Endodermal cell (in vitro differentiated cells): Measurements from ENCODE around the gene PRR20A. TPM values are rescaled to one million over a fixed set of nuclear protein-coding genes. Genes with fewer than 3 reads are reported as not detected.
"Not testable (repeated sequence)": the region's sequence is repeated elsewhere in the genome, so short reads cannot be mapped to it uniquely, and the experiment has no call there.

Experiments
- DNase-seq: peaks from one replicate; pipeline ENCODE4 v3.0.0-alpha.2; 2017
- H3K27ac ChIP-seq: 2 replicates; pipeline ENCODE4 v1.5.1; 2013; ENCODE audit warnings: mild to moderate bottlenecking, low read depth, low read length, moderate library complexity
- H3K27me3 ChIP-seq: 2 replicates; pipeline ENCODE4 v1.6.1; 2013; ENCODE audit warnings: mild to moderate bottlenecking, low read length, moderate library complexity; ENCODE audit not compliant: insufficient read depth, control insufficient read depth, poor library complexity, severe bottlenecking
- H3K36me3 ChIP-seq: 2 replicates; pipeline ENCODE4 v1.7.0; 2013; ENCODE audit warnings: mild to moderate bottlenecking, low read length, moderate library complexity; ENCODE audit not compliant: control insufficient read depth, insufficient read depth
- H3K4me1 ChIP-seq: one replicate; pipeline ENCODE4 v1.7.0; 2013; ENCODE audit warnings: low read length; ENCODE audit not compliant: control insufficient read depth, insufficient read depth
- H3K4me3 ChIP-seq: 2 replicates; pipeline ENCODE4 v1.5.1; 2013; ENCODE audit warnings: mild to moderate bottlenecking, low read length, moderate library complexity
- H3K9ac ChIP-seq: 2 replicates; pipeline ENCODE4 v1.6.1; 2013; ENCODE audit warnings: mild to moderate bottlenecking, low read length, moderate library complexity; ENCODE audit not compliant: poor library complexity, severe bottlenecking; ENCODE audit errors: extremely low read depth
- H3K9me3 ChIP-seq: 2 replicates; pipeline ENCODE4 v1.6.1; 2013; ENCODE audit warnings: mild to moderate bottlenecking, low read length, moderate library complexity; ENCODE audit not compliant: control insufficient read depth
- H3K27ac Mint-ChIP-seq: 2 replicates; pipeline ENCODE4 v1.8.0; 2020; ENCODE audit warnings: mixed read lengths
- H3K27me3 Mint-ChIP-seq: 2 replicates; pipeline ENCODE4 v1.8.0; 2021; ENCODE audit warnings: mild to moderate bottlenecking, mixed read lengths; ENCODE audit not compliant: insufficient read depth
- H3K36me3 Mint-ChIP-seq: 2 replicates; pipeline ENCODE4 v1.8.0; 2020; ENCODE audit warnings: low read depth, mixed read lengths
- H3K4me1 Mint-ChIP-seq: 2 replicates; pipeline ENCODE4 v1.8.0; 2020; ENCODE audit warnings: mixed read lengths
- H3K4me3 Mint-ChIP-seq: 2 replicates; pipeline ENCODE4 v1.8.0; 2020; ENCODE audit warnings: mild to moderate bottlenecking, moderate library complexity, mixed read lengths
- H3K9me3 Mint-ChIP-seq: 2 replicates; pipeline ENCODE4 v1.8.0; 2020; ENCODE audit warnings: mild to moderate bottlenecking, mixed read lengths
- CTCF ChIP-seq: fragments of 200-600 bp; sonication (generic); conservative IDR thresholded peaks from 2 replicates; pipeline ENCODE4 v1.5.0; 2021; ENCODE audit warnings: antibody characterized with exemption, mild to moderate bottlenecking
- WGBS, 2 experiments: methylation state at CpG; one replicate each; pipeline versions ENCODE4 v1.1.5 to v1.1.7; 2013; ENCODE audit warnings: missing lambda C conversion rate in 2 of 2, mixed read lengths in 1 of 2; ENCODE audit not compliant: insufficient coverage in 1 of 2, insufficient read length in 1 of 2; 5-methylcytosine and 5-hydroxymethylcytosine counted together
- total RNA-seq, 2 donors: library from RNA; stranded (reverse); fragmentation: NEBNext Ultra II Directional in 1 of 2; extraction: Animal tissue kit (Norgen Biotek cat#: 25700) in 1 of 2; gene quantifications; 2 replicates in 1 of 2; 3 replicates in 1 of 2; pipeline ENCODE4 v1.2.1, GENCODE V29; 2021

PRR20A gene
- total RNA-seq, 2 donors from 2014 or later, result not detected

GRCh38 chr13:57138988-57139387 lies 1.7 kb upstream of the PRR20A start:
- H3K4me3 ChIP-seq, result no peak overlapping the region
- no peak for DNase-seq
- Mint-ChIP-seq H3K4me1 (no peaks in the 10 kb centered on the region), H3K27me3 (no peaks in the 10 kb centered on the region), H3K36me3 (no peaks in the 10 kb centered on the region), H3K4me3 (no peak overlapping the region), H3K9me3 (no peaks in the 10 kb centered on the region), H3K27ac (no peak overlapping the region)
- no peaks in the 10 kb centered on the region for H3K36me3 ChIP-seq
- H3K4me1 ChIP-seq, result no peaks in the 10 kb centered on the region
- H3K27ac ChIP-seq, result no peak overlapping the region
- 100% methylated on average over 2 of the region's 5 CpGs; no CpG with 5 or more reads in 1 of the 2 experiments for WGBS, 2 experiments
- H3K27me3 ChIP-seq, result no peaks in the 10 kb centered on the region
- no peak overlapping the region for H3K9ac ChIP-seq
- TF ChIP-seq CTCF, result no peak
- no peaks in the 10 kb centered on the region for H3K9me3 ChIP-seq

- not testable (repeated sequence) for H3K36me3 ChIP-seq, DNase-seq, H3K27me3 Mint-ChIP-seq, H3K9me3 ChIP-seq, H3K4me1 ChIP-seq, H3K4me3 Mint-ChIP-seq, H3K27me3 ChIP-seq, H3K4me1 Mint-ChIP-seq, H3K9ac ChIP-seq, H3K4me3 ChIP-seq, H3K9me3 Mint-ChIP-seq, H3K27ac ChIP-seq, H3K36me3 Mint-ChIP-seq, H3K27ac Mint-ChIP-seq
- 95% methylated on average over 7 of the region's 18 CpGs; no CpG with 5 or more reads in 1 of the 2 experiments for WGBS, 2 experiments
Measured at GRCh38 chr13:57139781-57140180, 937 bp upstream of the PRR20A start.

GRCh38 chr13:57147188-57147587 lies 6.5 kb downstream of the PRR20A start, which contains the start of gene PRR20B:
PRR20B (plus strand) TSS chr13:57147488; CDS start chr13:57147875, 387 bp downstream.
- not testable (repeated sequence) for H3K27ac Mint-ChIP-seq, H3K4me1 Mint-ChIP-seq, H3K27me3 Mint-ChIP-seq, H3K36me3 Mint-ChIP-seq, H3K9ac ChIP-seq, H3K27ac ChIP-seq, H3K36me3 ChIP-seq, H3K4me1 ChIP-seq, DNase-seq, H3K9me3 ChIP-seq, H3K9me3 Mint-ChIP-seq, H3K4me3 Mint-ChIP-seq, H3K4me3 ChIP-seq, H3K27me3 ChIP-seq
- no CpG with 5 or more reads among the region's 22 CpGs for WGBS, 2 experiments

GRCh38 chr13:57148106-57148505 lies 7.4 kb downstream of the PRR20A start:
- not testable (repeated sequence) for H3K4me1 Mint-ChIP-seq, H3K9me3 Mint-ChIP-seq, H3K9me3 ChIP-seq, H3K27ac Mint-ChIP-seq, H3K27me3 Mint-ChIP-seq, H3K9ac ChIP-seq, H3K27me3 ChIP-seq, H3K4me1 ChIP-seq, H3K27ac ChIP-seq, H3K4me3 ChIP-seq, H3K36me3 Mint-ChIP-seq, H3K36me3 ChIP-seq, DNase-seq, H3K4me3 Mint-ChIP-seq
- 95 to 96% methylated on average over 5 to 6 of the region's 14 CpGs for WGBS, 2 experiments

GRCh38 chr13:57153761-57154160 lies 13.0 kb downstream of the PRR20A start, which contains the start of gene PRR20C:
PRR20C (plus strand) TSS chr13:57154061; CDS start chr13:57154448, 387 bp downstream.
- not testable (repeated sequence) for H3K9me3 ChIP-seq, H3K27ac ChIP-seq, H3K27ac Mint-ChIP-seq, H3K4me3 Mint-ChIP-seq, H3K36me3 Mint-ChIP-seq, H3K9ac ChIP-seq, H3K4me1 ChIP-seq, H3K9me3 Mint-ChIP-seq, H3K4me3 ChIP-seq, H3K4me1 Mint-ChIP-seq, H3K36me3 ChIP-seq, H3K27me3 ChIP-seq, DNase-seq, H3K27me3 Mint-ChIP-seq
- WGBS, 2 experiments, result no CpG with 5 or more reads among the region's 22 CpGs

- not testable (repeated sequence) for H3K4me1 Mint-ChIP-seq, H3K36me3 ChIP-seq, H3K4me1 ChIP-seq, H3K36me3 Mint-ChIP-seq, H3K27ac ChIP-seq, H3K27me3 Mint-ChIP-seq, H3K4me3 ChIP-seq, H3K27me3 ChIP-seq, H3K27ac Mint-ChIP-seq, H3K9ac ChIP-seq, H3K9me3 Mint-ChIP-seq, DNase-seq, H3K9me3 ChIP-seq, H3K4me3 Mint-ChIP-seq
- WGBS, 2 experiments, result no CpG with 5 or more reads among the region's 22 CpGs
Measured at GRCh38 chr13:57160332-57160731, 19.6 kb downstream of the PRR20A start, which contains the start of gene PRR20D. PRR20D (plus strand) TSS chr13:57160632; CDS start chr13:57161019, 387 bp downstream.
